Tibial nerve (tissue), 3 donors: Measurements from ENCODE around the gene ERH.

ENCODE experiments used
- CTCF ChIP-seq, 5 experiments: fragments of 200-600 bp in 3 of 5; fragments of 450-650 bp in 2 of 5; sonication (generic) in 3 of 5; IDR thresholded peaks; one replicate each; pipeline ENCODE4 v1.5.1; 2016 to 2019; ENCODE audit warnings: antibody characterized with exemption in 5 of 5, mild to moderate bottlenecking in 3 of 5, moderate library complexity in 2 of 5
- POLR2A ChIP-seq, 2 donors: fragments of 450-650 bp; IDR thresholded peaks; one replicate each; pipeline ENCODE4 v1.6.1; 2017; ENCODE audit warnings: antibody characterized with exemption in 2 of 2, mild to moderate bottlenecking in 2 of 2, moderate library complexity in 2 of 2

DNA sequence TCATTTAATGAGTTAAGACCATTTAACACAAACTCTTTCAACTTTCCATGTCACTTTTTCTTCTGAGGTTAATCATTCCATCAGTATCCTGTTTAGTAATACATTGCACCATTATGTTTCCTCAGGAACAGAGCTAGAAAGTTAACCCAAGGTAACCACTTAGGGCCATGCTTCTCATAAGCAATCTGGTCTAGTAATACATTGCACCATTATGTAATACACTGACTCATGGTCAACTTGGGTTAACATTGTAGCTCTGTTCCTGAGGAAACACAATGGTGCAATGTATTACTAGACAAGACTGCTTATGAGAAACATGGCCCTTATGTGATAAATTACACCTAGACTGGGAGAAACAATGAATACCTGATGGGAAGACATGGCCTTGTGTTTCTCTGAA lies 21.7 kb downstream of the ERH start:
- TF ChIP-seq CTCF (IDR thresholded peaks at IDR 0.05) (no peak), POLR2A (IDR thresholded peaks at IDR 0.05) (no peak)
